ENCODE data around the gene PTPN14. TPM values are rescaled to one million over a fixed set of nuclear protein-coding genes. Genes with fewer than 3 reads are reported as not detected.
"Not testable (repeated sequence)": the region's sequence is repeated elsewhere in the genome, so short reads cannot be mapped to it uniquely, and the experiment has no call there.

Gene PTPN14
- polyA plus RNA-seq (ENCODE audit: insufficient read length in 4 of 4) = 10 to 100 TPM; 34.1 to 39.7 (median 37.5) TPM

DNA sequence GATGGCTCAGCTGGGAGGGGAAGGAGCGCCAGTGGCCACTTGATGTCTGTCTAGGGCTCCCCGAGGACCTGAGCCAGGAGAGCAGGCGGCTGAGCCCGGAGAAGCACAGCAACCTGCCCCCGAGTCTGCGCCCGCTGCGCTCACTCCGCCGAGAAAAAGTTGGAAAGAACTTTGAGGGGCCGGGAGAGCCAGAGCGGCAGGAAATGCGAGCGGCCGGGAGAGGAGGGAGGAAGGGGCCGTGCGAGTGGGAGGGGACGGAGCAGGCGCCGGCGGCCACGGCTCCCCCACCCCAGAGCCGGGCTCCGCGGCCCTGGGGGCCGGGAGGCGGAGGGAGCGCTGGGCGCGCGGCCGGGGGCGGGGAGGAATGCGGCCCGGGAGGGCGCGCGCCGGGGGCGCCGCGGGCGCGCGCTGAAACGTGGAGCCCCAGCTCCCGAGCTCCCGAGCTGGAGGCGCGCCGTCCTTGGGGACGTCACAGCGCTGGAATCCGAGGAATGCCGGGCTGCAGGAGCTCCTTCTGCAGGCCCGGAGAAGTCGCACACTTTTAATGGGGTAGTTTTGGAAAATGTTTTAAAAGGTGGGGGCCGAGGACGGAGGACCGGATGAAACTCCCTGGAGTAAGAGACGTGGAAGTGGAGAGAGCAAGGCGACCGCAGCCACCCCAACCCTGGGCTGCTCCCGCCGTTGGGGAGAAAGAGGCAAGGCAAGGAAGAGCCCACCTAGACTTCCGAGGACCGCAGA is at the start of gene PTPN14:
PTPN14 (minus strand) TSS at position 167 of the 738 bp plus-strand sequence. CDS start 86,799 bp downstream, outside the sequence.
- DNase-seq (ENCODE audit: low read depth in 4 of 4, low spot score in 3 of 4) = peak; percentile 91 to 95 (median 94)

DNA sequence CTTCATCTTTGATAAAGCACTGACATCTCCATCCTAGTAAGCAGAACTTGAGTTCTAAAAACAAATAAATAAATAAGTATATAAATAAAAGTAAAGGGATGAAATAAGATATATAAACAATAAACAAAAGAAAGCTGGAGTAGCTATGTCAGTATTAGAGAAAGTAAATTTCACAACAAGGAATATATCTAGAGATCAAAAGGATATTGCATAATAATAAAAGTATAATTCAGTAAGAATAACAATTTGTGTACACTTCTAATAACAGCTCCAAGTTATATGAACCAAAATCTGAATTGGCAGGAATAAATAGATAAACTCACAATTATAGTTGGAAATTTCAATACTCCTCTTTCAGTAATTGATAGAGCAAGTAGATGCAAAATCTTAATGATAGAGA is 41.8 kb upstream of the PTPN14 start:
- no peak for DNase-seq (ENCODE audit: low read depth in 4 of 4, low spot score in 3 of 4)

DNA sequence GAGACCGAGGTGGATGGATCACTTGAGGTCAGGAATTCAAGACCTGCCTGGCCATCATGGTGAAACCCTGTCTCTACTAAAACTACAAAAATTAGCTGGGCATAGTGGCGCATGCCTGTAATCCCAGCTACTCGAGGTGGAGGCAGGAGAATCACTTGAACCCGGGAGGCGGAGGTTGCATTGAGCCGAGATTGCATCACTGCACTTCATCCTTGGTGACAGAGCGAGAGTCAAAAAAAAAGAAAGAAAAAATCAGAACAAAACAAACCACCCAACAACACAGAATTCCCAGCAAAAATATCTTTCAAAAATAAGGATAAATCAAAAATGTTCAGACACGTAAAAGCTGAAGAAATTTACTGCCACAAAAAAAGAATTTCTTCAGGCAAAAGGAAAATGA is 40.5 kb upstream of the PTPN14 start:
- not testable (repeated sequence) for DNase-seq (ENCODE audit: low read depth in 4 of 4, low spot score in 3 of 4)

DNA sequence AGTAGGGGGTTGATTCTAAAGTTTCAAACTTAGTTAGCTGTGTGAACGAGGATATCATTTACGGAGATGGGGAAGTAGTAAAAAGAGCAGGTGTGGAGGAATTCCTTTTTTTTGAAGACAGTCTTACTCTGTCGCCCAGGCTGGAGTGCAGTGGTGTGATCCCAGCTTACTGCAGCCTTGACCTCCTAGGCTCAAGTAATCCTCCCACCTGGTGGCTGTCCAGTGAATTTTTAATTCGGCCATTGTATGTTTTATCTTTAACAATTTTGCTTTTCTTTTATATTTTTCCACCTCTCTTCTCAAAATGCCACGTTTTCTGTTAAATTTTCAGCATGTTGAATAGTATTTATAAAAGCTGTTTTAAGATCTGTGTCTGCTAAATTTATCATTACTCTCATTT is 39.3 kb upstream of the PTPN14 start:
- no peak for DNase-seq (ENCODE audit: low read depth in 4 of 4, low spot score in 3 of 4)

DNA sequence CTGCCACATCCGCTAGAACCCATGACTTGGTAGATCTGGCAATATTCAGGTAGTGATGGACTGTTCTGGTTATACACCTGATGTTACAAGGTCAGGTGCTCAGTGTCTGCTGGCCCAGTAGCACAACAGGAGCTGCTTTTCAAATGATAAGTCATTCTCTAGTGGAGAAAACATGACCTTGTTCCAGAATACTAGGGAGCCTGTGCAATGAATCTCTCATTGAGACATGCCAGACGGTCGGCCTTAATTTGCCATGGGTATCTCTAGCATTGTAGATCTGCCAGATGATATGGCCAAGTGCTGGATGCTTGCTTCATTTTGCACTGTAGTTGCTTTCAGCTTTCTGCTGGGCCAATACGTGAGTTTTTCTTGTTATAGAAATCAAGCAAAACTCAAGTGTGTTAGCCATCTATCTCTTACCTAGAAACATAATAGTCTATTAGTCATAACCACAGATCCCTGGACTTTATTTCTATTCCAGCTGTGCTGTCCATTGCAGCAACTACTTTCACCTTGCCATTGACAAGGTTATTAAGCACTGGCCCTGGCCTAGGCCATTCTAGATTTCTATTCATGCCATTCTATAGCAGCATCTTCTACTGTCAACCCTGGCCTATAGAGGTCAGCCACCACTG is 37.7 kb upstream of the PTPN14 start:
- DNase-seq (ENCODE audit: low read depth in 4 of 4, low spot score in 3 of 4) = no peak

DNA sequence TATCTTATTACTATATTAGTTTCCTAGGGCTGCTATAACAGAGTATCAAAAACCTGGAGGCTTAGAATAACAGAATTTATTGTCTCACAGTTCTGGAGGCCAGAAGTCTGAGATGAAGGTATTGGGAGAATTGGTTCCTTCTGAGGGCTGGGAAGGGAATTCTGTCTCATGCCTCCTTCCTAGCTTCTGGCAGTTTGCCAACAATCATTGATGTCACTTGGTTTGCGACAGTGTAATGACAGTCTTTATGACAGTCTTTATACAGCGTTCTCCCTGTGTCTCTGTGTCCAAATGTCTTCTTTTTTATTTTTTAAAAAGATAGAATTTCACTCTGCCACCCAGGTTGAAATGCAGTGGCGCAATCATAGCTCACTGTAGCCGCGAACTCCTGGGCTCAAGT is 35.8 kb upstream of the PTPN14 start:
- DNase-seq (ENCODE audit: low read depth in 4 of 4, low spot score in 3 of 4) = no peak

DNA sequence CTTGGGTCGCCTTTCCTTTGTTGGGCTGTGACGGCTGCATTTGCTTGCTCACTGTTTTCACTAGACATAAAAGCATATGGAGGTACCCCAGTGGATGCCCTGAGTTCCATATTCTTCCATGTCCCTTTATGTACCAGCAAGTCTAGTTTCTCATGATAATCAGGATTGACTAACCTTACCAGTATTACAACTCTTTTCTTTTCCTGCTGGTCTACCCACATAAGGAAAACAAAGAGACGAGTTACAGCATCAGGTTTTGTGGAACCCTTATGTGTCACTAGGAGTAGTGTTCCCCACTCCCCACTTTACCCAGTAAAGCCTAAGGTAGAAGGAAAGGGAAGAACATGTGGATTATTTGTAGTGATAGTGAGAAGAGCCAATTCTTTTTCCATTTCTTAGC is 35.2 kb upstream of the PTPN14 start:
- no peak for DNase-seq (ENCODE audit: low read depth in 4 of 4, low spot score in 3 of 4)

DNA sequence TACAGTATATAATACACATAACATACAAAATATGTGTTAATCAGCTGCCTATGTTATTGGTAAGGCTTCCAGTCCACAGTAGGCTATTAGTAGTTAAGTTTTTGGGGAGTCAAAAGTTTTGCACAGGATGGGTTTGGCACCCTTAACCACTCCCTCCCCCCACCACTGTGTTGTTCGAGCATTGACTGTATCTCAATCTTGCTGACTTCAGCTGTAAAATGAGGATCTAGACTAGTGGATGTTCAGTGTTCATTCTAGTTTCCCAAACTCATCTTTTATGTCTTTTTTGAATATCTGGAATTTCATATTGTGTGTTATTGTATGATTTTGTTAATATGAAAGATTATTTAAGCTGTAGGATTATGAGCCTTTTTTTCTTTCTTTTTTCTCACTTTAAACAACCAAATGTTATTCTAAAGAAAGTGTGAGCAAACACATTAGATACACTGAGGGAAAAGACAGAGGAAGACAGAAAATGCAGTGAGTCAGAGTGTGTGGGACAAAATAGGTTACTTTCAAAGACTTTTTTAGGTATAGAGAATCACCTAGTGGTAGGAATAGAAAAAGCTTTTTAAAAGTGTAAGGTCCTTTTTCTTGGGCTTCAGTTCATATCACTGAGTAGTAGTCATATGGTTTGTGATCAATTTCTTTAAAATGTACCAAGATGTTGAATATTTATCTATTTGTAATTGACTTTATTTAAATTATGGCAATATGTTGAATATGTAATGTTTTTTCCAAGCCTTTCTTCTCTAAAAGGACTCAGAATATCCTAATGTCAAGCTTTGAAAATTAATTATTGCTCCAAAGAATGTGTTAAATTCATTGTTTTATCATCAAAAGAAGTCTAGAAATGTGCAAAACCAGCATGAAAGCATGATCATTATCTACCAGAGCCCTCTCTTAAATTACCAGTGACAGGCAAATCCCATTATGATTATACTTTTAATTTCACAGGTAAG is 33.7 kb upstream of the PTPN14 start:
- DNase-seq (ENCODE audit: low read depth in 4 of 4, low spot score in 3 of 4) = no peak

DNA sequence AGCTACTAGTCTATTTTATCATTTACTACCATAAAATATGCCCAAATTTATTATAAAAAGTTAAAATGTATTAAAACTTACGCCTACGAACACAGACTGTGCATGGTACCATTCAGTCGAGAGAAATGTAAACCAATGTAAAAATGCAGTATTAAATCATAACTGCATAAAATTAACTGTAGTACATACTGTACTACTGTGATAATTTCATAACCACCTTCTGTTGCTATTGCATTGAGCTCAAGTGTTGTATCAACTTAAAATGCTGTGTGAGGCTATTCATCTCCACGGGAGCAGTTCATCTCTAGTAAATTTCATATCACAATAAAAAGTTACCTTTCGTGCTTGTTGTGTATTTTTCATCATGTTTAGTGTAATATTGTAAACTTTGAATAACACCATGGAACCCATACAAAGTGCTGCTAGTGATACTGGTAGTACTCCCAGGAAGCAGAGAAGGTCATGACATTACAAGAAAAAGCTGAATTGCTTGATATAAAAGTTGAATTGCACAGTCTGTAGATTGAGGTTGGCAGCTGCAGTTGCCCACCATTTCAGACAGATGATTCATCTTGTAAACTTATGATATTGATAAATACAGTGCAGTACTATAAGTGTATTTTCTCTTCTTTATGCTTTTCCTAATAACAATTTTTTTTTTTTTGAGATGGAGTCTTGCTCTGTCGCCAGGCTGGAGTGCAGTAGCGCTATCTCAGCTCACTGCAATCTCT is 32.6 kb upstream of the PTPN14 start:
- no peak for DNase-seq (ENCODE audit: low read depth in 4 of 4, low spot score in 3 of 4)

DNA sequence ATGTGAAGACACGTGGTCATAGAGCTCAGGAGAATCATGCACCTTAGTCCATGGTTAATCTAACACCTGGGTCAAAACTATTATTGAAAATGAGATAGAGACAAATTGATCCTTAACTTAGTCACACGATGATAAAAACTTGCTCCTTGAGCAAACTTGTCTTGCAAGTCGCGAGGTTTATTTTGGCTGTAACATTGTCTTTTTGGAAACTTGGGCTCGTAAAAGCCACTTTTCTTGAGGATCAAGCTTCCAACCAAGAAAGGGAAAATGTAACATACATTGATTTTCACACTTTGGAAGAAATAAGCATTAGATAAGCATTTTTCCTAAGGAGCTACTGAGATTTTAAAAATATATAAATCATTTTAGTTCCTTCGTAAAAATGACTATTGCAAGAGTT is 31.7 kb upstream of the PTPN14 start:
- no peak for DNase-seq (ENCODE audit: low read depth in 4 of 4, low spot score in 3 of 4)

DNA sequence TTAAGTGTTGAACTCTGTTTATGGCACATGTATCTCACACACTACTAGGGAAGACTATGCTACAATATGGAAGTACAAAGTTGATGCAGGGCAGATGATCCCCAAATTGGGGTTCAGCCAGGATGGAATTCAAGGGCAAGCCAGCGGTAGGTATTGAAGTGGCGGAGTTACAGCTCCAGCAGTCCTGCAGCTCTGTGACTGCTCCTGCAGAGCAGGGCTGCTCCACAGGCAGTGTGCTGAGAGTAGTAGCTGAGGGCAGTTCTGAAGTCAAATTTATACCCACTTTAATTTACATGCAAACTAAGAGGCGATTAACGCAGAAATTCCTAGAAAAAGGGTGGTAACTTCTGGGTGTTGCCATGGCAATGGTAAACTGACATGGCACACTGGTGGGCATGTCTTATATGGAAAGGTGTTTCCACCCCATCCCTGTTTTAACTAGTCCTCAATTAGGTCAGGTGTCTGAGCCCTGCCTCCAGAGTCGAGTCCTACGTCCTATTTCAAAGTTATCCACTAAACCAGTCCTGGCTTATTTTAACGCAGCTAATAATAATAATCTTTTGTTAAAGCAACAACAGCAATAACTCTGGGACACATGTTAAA is 31.0 kb upstream of the PTPN14 start:
- no peak for DNase-seq (ENCODE audit: low read depth in 4 of 4, low spot score in 3 of 4)

DNA sequence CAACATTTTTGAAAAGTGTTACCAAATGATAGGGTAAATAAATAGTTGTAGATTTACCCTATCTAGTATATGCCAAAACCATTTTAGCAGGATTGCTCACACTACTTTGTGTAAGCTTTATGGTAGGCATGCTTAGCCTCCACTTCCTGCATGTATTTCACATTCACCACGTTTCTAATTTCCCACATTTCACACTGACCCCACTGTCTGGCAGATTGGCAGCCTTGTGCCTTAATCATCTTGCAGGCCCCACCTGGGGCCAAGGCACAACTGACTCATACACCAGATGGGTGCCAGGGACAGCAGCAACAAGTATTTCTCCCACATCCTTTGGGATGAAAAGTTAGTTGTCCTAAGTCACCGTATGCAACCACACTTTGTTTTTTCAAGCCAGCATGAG is 30.4 kb upstream of the PTPN14 start:
- DNase-seq (ENCODE audit: low read depth in 4 of 4, low spot score in 3 of 4) = no peak

DNA sequence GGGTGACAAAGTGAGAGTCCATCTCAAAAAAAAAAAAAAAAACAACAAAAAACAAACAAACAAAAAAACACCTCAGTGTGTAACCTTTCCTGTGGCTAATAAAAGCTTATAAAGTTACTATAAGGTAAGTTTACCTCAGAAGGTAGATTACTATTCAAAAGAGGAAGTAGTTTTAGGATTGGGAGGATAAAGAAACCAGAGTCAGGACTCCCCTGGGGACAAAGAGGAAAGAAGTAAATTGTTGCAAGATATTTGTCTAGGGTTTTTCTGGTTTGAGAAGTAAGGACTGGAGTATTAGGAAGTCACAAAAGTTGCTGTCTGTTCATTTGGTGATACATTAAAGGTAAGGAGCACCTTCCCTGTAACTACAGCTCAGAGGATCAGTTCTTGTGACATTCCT is 27.8 kb upstream of the PTPN14 start:
- no peak for DNase-seq (ENCODE audit: low read depth in 4 of 4, low spot score in 3 of 4)

DNA sequence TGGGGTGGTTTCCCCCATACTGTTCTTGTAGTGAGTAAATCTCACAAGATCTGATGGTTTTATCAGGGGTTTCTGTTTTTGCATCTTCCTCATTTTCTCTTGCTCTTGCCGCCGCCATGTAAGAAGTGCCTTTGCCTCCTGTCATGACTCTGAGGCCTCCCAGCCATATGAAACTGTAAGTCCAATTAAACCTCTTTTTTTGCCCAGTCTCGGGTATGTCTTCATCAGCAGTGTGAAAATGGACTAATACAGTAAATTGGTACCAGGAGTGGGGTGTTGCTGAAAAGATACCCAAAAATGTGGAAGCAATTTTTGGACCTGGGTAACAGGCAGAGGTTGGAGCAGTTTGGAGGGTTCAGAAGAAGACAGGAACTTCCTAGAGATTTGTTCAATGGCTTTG is 24.7 kb upstream of the PTPN14 start:
- not testable (repeated sequence) for DNase-seq (ENCODE audit: low read depth in 4 of 4, low spot score in 3 of 4)

DNA sequence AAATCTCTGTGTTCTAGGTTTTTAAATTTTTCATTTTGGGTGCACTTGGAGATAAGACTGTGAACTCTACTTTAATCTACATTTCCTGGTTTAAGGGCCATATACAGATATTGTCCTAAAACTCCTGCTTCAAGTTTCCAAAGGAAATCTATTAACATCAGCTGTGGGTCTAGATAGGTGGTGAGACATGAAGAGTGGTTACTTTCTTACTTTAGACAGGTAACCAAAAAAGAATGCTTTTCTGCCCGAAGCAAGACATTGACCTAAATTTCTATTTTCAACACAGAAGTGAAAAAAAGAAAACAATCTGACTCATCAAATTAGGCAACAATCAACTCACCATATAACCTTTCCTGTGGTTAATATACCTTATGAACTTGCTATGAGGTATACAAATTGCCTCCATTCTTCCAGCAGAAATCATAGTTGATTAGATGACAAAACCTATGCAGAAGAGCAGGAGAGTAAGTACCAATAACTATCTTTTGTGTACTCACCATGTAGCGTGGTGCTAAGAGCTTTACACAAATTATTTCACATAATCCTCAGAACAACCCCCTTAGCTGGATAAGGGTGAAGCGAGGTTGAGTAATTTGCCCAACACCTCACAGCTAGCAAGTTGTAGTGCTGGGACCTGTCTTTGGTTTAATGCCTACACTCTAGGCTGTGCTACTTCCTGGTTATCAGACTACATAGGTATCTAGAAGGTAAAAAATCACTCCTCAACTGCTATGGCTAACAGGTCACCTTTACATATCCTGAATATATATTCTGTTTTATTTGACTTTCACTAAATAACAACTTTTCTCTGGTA is 23.4 kb upstream of the PTPN14 start:
- no peak for DNase-seq (ENCODE audit: low read depth in 4 of 4, low spot score in 3 of 4)

DNA sequence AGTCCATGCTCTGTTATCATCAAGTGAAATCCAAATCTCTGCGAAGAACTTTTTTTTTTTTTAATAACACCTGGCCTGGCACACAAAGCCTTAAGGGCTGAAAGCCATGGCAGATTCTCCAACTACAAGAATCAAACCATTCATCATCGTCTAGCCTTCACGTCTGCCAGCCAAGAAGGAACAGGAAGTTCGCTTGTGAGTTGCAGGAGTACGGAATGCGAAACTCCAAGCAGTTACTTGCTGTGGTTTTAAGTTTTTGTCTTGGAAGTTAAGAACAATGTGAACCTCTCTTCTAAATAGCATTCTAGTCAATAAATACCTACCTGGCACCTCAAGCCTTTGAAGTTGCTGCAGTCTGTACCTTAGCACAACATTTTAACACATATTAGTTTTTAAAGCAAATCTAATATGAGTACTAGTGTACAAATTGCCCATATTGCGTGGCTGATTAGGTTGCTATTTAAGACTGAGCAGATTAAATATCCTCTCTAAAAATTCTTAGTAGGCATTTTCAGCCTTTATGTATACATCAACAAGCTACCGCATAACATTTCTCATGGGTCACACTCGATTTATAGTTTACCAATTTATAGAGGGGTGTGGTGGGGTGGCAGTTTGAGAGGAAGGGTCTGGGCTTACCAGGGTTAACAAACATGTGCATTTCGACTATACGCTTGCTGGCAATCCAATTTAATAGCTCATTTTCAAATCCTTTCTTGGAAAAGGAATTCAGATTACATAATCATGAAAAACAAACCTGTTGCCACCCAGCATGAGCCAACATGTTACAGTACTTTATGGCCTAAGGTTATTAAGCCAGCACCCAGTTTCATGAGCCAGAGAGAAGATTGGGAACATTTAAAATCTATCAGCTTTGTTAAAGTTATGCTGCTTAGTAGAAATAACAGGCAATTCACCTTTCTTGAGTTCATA is 22.2 kb upstream of the PTPN14 start:
- no peak for DNase-seq (ENCODE audit: low read depth in 4 of 4, low spot score in 3 of 4)

DNA sequence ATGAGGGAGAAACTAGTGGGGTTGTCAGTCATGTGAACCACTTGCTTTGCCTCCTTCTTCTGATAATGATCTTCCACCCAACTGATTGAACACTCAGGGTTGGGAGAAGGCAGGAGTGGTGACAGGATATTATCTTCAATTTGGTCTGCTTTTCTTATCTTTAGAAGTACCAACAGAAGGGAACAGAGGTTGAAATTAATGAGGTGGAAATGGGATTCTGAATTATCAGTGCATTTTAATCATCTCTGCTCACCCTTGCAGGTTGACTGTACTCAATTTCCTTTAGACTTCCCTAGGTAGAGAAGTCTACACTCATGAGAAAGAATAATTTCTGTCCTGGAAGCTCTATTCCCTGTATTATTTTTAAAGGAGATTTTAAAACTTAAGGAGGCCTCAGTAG is 19.9 kb upstream of the PTPN14 start:
- DNase-seq (ENCODE audit: low read depth in 4 of 4, low spot score in 3 of 4) = no peak

DNA sequence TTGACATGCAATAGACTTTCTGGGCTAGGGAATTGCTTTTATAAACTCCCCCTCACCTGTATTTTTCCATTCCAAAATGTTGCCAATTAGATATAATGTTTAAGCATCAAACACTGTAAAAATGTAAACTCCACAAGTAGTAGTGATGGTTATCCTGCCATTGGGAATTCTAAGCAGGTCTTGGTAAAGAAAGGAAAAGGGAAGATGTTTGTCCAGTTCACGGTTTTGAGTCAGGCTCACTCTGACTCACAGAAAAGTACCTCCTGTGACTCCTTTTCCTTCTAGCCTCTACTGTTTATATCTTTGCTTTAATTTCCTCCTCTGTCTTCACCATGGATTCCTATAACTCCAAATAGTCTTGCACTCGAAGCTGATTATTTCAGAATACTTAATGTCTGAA is 19.0 kb upstream of the PTPN14 start:
- DNase-seq (ENCODE audit: low read depth in 4 of 4, low spot score in 3 of 4) = no peak
